ENCODE results near the gene IGLL5. TPM values are rescaled to one million over a fixed set of nuclear protein-coding genes. Genes with fewer than 3 reads are reported as not detected.

IGLL5 gene
- total RNA-seq, 1 donor from 2014 or later = not detected

DNA sequence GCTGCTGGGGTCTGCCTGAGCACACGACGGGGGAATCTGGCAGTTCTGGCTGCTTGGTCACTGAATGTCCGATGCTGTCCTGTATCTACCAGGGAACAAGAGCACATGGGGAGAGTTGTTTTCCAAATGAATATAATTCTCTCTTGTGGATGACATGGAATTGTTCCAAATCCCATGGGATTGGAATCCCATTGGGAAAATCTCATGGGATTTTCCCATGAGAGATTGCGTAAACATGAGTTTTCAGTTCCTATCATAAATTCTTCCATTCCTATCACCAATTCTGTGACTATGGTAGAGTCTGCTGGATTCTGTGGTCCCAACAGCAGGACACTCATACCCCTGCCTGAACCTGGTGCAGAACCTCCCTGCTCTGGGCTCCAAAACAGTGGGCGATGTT lies 35.6 kb upstream of the IGLL5 start:
- DNase-seq (ENCODE audit: low read depth) (no peak), FAIRE-seq (no peak)
- Mint-ChIP-seq H3K27me3 (ENCODE audit: low read depth, unreplicated experiment) (peaks cover 78% of the 10 kb centered on the region), H3K4me1 (ENCODE audit: low read depth, unreplicated experiment) (no peaks in the 10 kb centered on the region), H3K4me3 (ENCODE audit: unreplicated experiment) (no peak overlapping the region), H3K9me3 (ENCODE audit: unreplicated experiment) (no peaks in the 10 kb centered on the region), H3K36me3 (ENCODE audit: low read depth, unreplicated experiment) (no peaks in the 10 kb centered on the region), H3K27ac (ENCODE audit: unreplicated experiment) (no peak overlapping the region)
- no peaks in the 10 kb centered on the region for H3K4me1 ChIP-seq (ENCODE audit: insufficient read depth, low read length)
- H3K9me3 ChIP-seq (ENCODE audit: insufficient read depth, low read depth, low read length) = no peaks in the 10 kb centered on the region
- no peaks in the 10 kb centered on the region for H3K79me2 ChIP-seq (ENCODE audit: insufficient read depth, low read length)
- no peak overlapping the region for H3K4me3 ChIP-seq (ENCODE audit: insufficient read depth, low read depth, low read length)
- no peak overlapping the region for H3K27ac ChIP-seq (ENCODE audit: low read depth, low read length)
- peaks cover 18% of the 10 kb centered on the region for H3K27me3 ChIP-seq (ENCODE audit: insufficient read depth, low read length)
- H2AFZ ChIP-seq (ENCODE audit: low read depth, low read length) = no peak overlapping the region
- H3K36me3 ChIP-seq (ENCODE audit: insufficient read depth, low read length) = no peaks in the 10 kb centered on the region
- H3K4me2 ChIP-seq (ENCODE audit: low read length) = no peak overlapping the region
- no peaks in the 10 kb centered on the region for H4K20me1 ChIP-seq (ENCODE audit: insufficient read depth, low read length)
- TF ChIP-seq CTCF (IDR thresholded peaks at IDR 0.05; ENCODE audit: insufficient read depth, low read depth, low read length) (no peak), EZH2 (IDR thresholded peaks at IDR 0.05; ENCODE audit: insufficient read depth, low read length) (no peak)
- no peak overlapping the region for H3K9ac ChIP-seq (ENCODE audit: low read length)

DNA sequence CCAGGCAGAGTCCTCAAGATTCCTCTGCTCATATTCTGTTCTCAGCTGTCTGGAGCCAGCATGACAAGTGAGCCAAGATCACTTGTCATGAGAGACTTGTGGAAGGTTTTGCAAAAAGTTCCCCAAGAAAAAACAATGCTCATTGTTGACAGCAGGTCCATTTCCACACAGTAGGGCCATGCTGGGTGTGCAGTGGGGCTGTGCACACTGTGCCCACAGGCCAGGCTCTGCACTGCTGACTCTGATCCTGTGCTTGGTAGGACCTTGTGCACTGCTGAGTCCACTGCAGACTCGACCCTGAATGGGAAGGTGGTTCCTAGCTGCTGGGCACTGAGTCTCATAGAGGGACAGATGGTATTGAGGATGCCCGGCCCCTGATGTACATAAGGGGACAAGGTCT lies 33.9 kb upstream of the IGLL5 start:
- Histone ChIP-seq H3K27ac (ENCODE audit: low read depth, low read length) (no peak overlapping the region), H3K79me2 (ENCODE audit: insufficient read depth, low read length) (no peaks in the 10 kb centered on the region), H3K4me2 (ENCODE audit: low read length) (no peak overlapping the region), H3K9ac (ENCODE audit: low read length) (no peak overlapping the region), H4K20me1 (ENCODE audit: insufficient read depth, low read length) (no peaks in the 10 kb centered on the region), H3K4me1 (ENCODE audit: insufficient read depth, low read length) (no peaks in the 10 kb centered on the region), H3K9me3 (ENCODE audit: insufficient read depth, low read depth, low read length) (no peaks in the 10 kb centered on the region), H3K27me3 (ENCODE audit: insufficient read depth, low read length) (peaks cover 21% of the 10 kb centered on the region), H3K36me3 (ENCODE audit: insufficient read depth, low read length) (no peaks in the 10 kb centered on the region), H3K4me3 (ENCODE audit: insufficient read depth, low read depth, low read length) (no peak overlapping the region), H2AFZ (ENCODE audit: low read depth, low read length) (no peak overlapping the region)
- H3K36me3 Mint-ChIP-seq (ENCODE audit: low read depth, unreplicated experiment) = no peaks in the 10 kb centered on the region
- no peak overlapping the region for H3K4me3 Mint-ChIP-seq (ENCODE audit: unreplicated experiment)
- DNase-seq (ENCODE audit: low read depth) (no peak), FAIRE-seq (no peak)
- no peak overlapping the region for H3K27ac Mint-ChIP-seq (ENCODE audit: unreplicated experiment)
- no peaks in the 10 kb centered on the region for H3K9me3 Mint-ChIP-seq (ENCODE audit: unreplicated experiment)
- H3K27me3 Mint-ChIP-seq (ENCODE audit: low read depth, unreplicated experiment) = peaks cover 80% of the 10 kb centered on the region
- H3K4me1 Mint-ChIP-seq (ENCODE audit: low read depth, unreplicated experiment) = no peaks in the 10 kb centered on the region
- no peak for TF ChIP-seq EZH2 (IDR thresholded peaks at IDR 0.05; ENCODE audit: insufficient read depth, low read length)
- no peak for TF ChIP-seq CTCF (IDR thresholded peaks at IDR 0.05; ENCODE audit: insufficient read depth, low read depth, low read length)

DNA sequence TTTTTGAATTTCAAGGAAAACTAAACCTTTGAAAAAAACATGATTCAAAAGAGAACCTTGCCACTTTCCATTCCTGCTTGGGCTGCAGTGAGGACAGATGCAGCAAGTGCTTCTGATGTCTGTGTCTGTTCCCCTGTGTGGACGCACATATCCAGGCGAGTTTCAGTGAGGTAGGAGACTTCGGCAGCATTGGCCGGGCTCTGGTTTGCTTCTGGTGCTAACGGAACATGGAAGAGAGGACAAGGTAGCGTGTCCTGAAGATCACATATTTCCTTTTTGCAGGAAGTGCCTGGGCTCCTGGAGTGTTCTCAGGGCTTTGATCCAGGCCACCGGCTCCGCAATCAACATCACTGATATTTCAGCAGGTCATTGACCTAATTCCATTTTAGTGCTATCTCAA lies 33.1 kb upstream of the IGLL5 start:
- Histone ChIP-seq H3K9me3 (ENCODE audit: insufficient read depth, low read depth, low read length) (no peaks in the 10 kb centered on the region), H3K9ac (ENCODE audit: low read length) (no peak overlapping the region), H3K36me3 (ENCODE audit: insufficient read depth, low read length) (no peaks in the 10 kb centered on the region), H3K4me2 (ENCODE audit: low read length) (no peak overlapping the region), H3K4me1 (ENCODE audit: insufficient read depth, low read length) (no peaks in the 10 kb centered on the region), H2AFZ (ENCODE audit: low read depth, low read length) (no peak overlapping the region), H3K4me3 (ENCODE audit: insufficient read depth, low read depth, low read length) (no peak overlapping the region), H3K27ac (ENCODE audit: low read depth, low read length) (no peak overlapping the region), H3K27me3 (ENCODE audit: insufficient read depth, low read length) (peaks cover 23% of the 10 kb centered on the region), H3K79me2 (ENCODE audit: insufficient read depth, low read length) (no peaks in the 10 kb centered on the region), H4K20me1 (ENCODE audit: insufficient read depth, low read length) (no peaks in the 10 kb centered on the region)
- H3K4me1 Mint-ChIP-seq (ENCODE audit: low read depth, unreplicated experiment) = no peaks in the 10 kb centered on the region
- no peak overlapping the region for H3K4me3 Mint-ChIP-seq (ENCODE audit: unreplicated experiment)
- FAIRE-seq (no peak), DNase-seq (ENCODE audit: low read depth) (no peak)
- no peaks in the 10 kb centered on the region for H3K36me3 Mint-ChIP-seq (ENCODE audit: low read depth, unreplicated experiment)
- H3K9me3 Mint-ChIP-seq (ENCODE audit: unreplicated experiment) = no peaks in the 10 kb centered on the region
- no peak for TF ChIP-seq EZH2 (IDR thresholded peaks at IDR 0.05; ENCODE audit: insufficient read depth, low read length)
- TF ChIP-seq CTCF (IDR thresholded peaks at IDR 0.05; ENCODE audit: insufficient read depth, low read depth, low read length) = no peak
- H3K27ac Mint-ChIP-seq (ENCODE audit: unreplicated experiment) = no peak overlapping the region
- peaks cover 83% of the 10 kb centered on the region for H3K27me3 Mint-ChIP-seq (ENCODE audit: low read depth, unreplicated experiment)
